NCI-H2107 (cell line): ENCODE data around the gene MTMR2.
"Not testable (repeated sequence)": the region's sequence is repeated elsewhere in the genome, so short reads cannot be mapped to it uniquely, and the experiment has no call there.

ENCODE experiments used
- DNase-seq: peaks from one replicate; lab custom pipeline; 2025; lab: John Stamatoyannopoulos, UW

Gene MTMR2

GRCh38 chr11:95884802-95885201, 39.1 kb downstream of the MTMR2 start:
- DNase-seq = no peak

- DNase-seq = no peak
These were observed 39.5 kb downstream of the MTMR2 start for GRCh38 chr11:95884376-95884775.

GRCh38 chr11:95883381-95883780, 40.5 kb downstream of the MTMR2 start:
- no peak for DNase-seq

GRCh38 chr11:95877291-95877690, 46.6 kb downstream of the MTMR2 start:
- DNase-seq = no peak

GRCh38 chr11:95870877-95871276, 53.0 kb downstream of the MTMR2 start:
- not testable (repeated sequence) for DNase-seq

- DNase-seq = no peak
These were observed 56.8 kb downstream of the MTMR2 start for GRCh38 chr11:95867105-95867504.

GRCh38 chr11:95863486-95864140, 60.3 kb downstream of the MTMR2 start:
- DNase-seq = no peak

GRCh38 chr11:95860024-95860423, 63.9 kb downstream of the MTMR2 start:
- DNase-seq = not testable (repeated sequence)

GRCh38 chr11:95854362-95854761, 69.5 kb downstream of the MTMR2 start:
- DNase-seq = not testable (repeated sequence)

GRCh38 chr11:95853862-95854261, 70.0 kb downstream of the MTMR2 start:
- DNase-seq = no peak

- no peak for DNase-seq
These were observed 70.8 kb downstream of the MTMR2 start for GRCh38 chr11:95853138-95853537.

GRCh38 chr11:95850137-95850536, 73.8 kb downstream of the MTMR2 start:
- DNase-seq = no peak

GRCh38 chr11:95849087-95849825, 74.7 kb downstream of the MTMR2 start:
- DNase-seq = no peak

- DNase-seq = no peak
These were observed 78.7 kb downstream of the MTMR2 start for GRCh38 chr11:95845167-95845566.

GRCh38 chr11:95835768-95836488, 88.0 kb downstream of the MTMR2 start:
- peak; percentile 45 for DNase-seq

GRCh38 chr11:95835351-95835750, 88.6 kb downstream of the MTMR2 start:
- DNase-seq = no peak

- no peak for DNase-seq
These were observed 90.5 kb downstream of the MTMR2 start for GRCh38 chr11:95833378-95833777.

GRCh38 chr11:95832763-95833162, 91.1 kb downstream of the MTMR2 start:
- DNase-seq = no peak

- DNase-seq = no peak
These were observed 92.6 kb downstream of the MTMR2 start for GRCh38 chr11:95831198-95831883.

- no peak for DNase-seq
These were observed 94.2 kb downstream of the MTMR2 start for GRCh38 chr11:95829580-95830259.

GRCh38 chr11:95827696-95828095, 96.2 kb downstream of the MTMR2 start:
- DNase-seq = no peak

- DNase-seq = no peak
These were observed 102.3 kb downstream of the MTMR2 start for GRCh38 chr11:95821640-95822039.
